HG03558 (cell line): ENCODE results near the gene CCDC88B.

Experiments
- ATAC-seq: cut with Tn5 transposase; IDR thresholded peaks from one replicate; pipeline ENCODE4 v1.9.1; 2021; ENCODE audit warnings: moderate number of reproducible peaks; ENCODE audit not compliant: unreplicated experiment; ENCODE audit errors: extremely low read depth

Gene CCDC88B

DNA sequence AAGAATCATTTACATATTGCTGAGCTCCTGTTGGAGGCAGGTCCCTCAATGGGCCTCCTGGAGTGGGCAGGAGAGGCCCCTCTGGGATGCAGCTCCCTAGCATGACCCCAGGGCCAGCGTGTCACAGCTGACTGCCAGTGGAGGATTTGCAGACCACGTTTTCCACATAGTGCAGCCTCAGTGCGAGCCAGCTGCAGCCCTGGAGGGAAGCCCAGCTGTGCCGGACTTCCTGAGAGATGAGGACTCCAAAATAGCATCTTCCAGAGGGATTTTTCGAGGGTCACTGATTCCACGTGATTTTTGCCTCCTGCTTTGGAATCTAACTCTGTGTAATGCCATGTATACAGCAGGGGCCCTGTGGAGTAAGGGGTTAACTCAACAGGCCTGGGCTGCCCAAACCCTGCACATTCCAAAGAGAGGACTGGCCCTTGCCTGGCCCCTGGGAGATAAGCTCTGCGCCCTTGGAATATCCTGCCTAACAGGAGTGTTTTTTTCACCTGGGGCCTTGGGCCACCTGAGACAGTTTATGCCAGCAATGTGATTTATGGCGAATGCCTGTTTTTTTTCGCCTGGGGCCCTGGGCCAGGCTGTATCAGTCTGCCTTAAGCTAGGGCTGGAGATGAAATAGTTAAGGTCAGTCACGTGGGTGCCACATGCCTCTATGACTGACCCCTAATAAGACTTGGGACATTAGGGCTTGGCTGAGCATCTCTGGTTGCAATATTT lies 66.4 kb downstream of the CCDC88B start:
- ATAC-seq, result no peak
